GM12891 (cell line): ENCODE results near the gene DDIAS.

ENCODE experiments used
- POLR2A ChIP-seq: IDR thresholded peaks from 2 replicates; pipeline ENCODE4 v1.6.1; 2011; ENCODE audit warnings: low read depth, low read length, control low read depth
- POLR2AphosphoS5 ChIP-seq: IDR thresholded peaks from 2 replicates; pipeline ENCODE4 v1.6.1; 2011; ENCODE audit warnings: low read depth, low read length, control low read depth
- POU2F2 ChIP-seq: IDR thresholded peaks from 2 replicates; pipeline ENCODE4 v1.6.1; 2011; ENCODE audit warnings: low read depth, mild to moderate bottlenecking, control low read depth, low read length, moderate library complexity
- SPI1 ChIP-seq: IDR thresholded peaks from 2 replicates; pipeline ENCODE4 v1.6.1; 2011; ENCODE audit warnings: low read depth, low read length, control low read depth
- TAF1 ChIP-seq: IDR thresholded peaks from 2 replicates; pipeline ENCODE4 v1.6.1; 2011; ENCODE audit warnings: low read depth, low read length, control low read depth

- no peak for TF ChIP-seq POLR2AphosphoS5
- TF ChIP-seq POU2F2: no peak
- no peak for TF ChIP-seq TAF1
- TF ChIP-seq POLR2A: no peak
- no peak for TF ChIP-seq SPI1
Observed at GRCh38 chr11:82944198-82944597, 42.7 kb downstream of the DDIAS start.
